Vagina (tissue), 2 donors: ENCODE results near the gene PGK1.

Experiments
- POLR2A ChIP-seq, 2 donors: fragments of 450-650 bp; IDR thresholded peaks; one replicate each; pipeline ENCODE4 v1.6.1; 2017; ENCODE audit warnings: antibody characterized with exemption in 2 of 2, mild to moderate bottlenecking in 2 of 2, moderate library complexity in 2 of 2
- POLR2AphosphoS5 ChIP-seq, 2 donors: sonication (generic); formaldehyde crosslinking; IDR thresholded peaks; one replicate each; pipeline ENCODE4 v1.9.0; 2017; ENCODE audit warnings: antibody characterized with exemption in 2 of 2, mild to moderate bottlenecking in 2 of 2, low read depth in 1 of 2; ENCODE audit not compliant: insufficient read depth in 1 of 2
- TF ChIP-seq, protein P1 (sequence below), 3 experiments: fragments of 450-650 bp in 2 of 3; fragments of 200-600 bp in 1 of 3; sonication (generic) in 1 of 3; IDR thresholded peaks; one replicate each; pipeline ENCODE4 v1.5.1; 2017 to 2019; ENCODE audit warnings: antibody characterized with exemption in 3 of 3, mild to moderate bottlenecking in 2 of 3, moderate library complexity in 2 of 3

DNA sequence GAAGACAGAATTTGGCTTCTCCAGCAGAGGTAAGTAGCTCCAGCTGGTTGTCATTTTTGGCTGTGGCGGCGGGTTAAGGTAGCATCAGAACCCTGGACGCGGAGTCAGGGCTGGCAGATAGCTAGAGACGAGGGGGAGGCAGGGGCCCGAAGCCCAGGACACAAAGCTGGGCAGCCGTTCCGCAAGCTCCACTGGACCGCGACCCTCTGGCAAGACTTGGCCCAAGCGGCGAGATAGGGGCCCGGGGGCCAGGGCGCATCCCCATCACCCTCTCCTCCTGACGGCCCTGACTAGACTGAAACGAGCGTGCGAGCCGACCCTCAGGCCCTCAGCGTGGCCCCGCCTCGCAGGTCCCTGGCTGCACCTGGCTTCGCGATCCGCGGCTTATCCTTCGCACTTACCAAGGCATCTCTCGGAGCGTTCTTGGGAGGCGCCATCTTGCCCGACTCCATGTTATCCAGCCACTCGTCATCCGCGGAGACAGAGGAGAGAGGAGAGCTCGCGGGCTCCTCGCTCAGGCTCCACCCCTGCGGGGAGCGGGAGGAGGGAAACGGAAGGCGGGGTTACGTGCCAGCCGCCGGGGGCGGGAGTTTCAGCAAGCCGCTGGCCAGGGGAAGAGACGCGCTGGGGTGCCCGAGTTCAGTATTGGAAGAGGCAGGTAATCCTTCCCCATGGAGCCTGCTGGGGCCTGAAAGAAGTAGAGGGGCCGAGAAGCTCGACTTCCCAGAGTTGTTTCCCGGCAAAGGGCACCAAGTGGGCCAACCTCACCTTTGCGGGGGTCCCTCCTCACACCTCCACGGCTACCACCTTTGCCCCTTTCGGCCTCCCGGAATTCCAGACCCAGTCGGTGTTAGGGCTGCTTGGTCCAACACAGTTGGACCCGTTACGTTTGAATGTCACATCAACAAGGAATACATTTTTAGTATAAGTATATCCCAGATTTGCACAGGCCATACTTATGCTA is 35.4 kb downstream of the PGK1 start, which contains the start of gene TAF9B:
- TF ChIP-seq, protein P1, sequence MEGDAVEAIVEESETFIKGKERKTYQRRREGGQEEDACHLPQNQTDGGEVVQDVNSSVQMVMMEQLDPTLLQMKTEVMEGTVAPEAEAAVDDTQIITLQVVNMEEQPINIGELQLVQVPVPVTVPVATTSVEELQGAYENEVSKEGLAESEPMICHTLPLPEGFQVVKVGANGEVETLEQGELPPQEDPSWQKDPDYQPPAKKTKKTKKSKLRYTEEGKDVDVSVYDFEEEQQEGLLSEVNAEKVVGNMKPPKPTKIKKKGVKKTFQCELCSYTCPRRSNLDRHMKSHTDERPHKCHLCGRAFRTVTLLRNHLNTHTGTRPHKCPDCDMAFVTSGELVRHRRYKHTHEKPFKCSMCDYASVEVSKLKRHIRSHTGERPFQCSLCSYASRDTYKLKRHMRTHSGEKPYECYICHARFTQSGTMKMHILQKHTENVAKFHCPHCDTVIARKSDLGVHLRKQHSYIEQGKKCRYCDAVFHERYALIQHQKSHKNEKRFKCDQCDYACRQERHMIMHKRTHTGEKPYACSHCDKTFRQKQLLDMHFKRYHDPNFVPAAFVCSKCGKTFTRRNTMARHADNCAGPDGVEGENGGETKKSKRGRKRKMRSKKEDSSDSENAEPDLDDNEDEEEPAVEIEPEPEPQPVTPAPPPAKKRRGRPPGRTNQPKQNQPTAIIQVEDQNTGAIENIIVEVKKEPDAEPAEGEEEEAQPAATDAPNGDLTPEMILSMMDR (IDR thresholded peaks at IDR 0.05): no peak
- TF ChIP-seq POLR2A (IDR thresholded peaks at IDR 0.05) (peak in 1 of 2 donors; percentile 24), POLR2AphosphoS5 (IDR thresholded peaks at IDR 0.05; ENCODE audit: insufficient read depth in 1 of 2, low read depth in 1 of 2) (peak; percentile 67 to 86)
